ENCODE data around the gene RIN2. TPM values are rescaled to one million over a fixed set of nuclear protein-coding genes. Genes with fewer than 3 reads are reported as not detected.
A peak's percentile ranks its signal among the peaks of the same experiment; 100 is the strongest.

RIN2 gene
- total RNA-seq (2014; rRNA removed; shearing (Covaris generic)), result 56.6 and 59.6 TPM in 2 replicates

- no peak for DNase-seq (ENCODE audit: low read depth)
Observed at GRCh38 chr20:19758133-19758500, at the start of gene RIN2. Gene RIN2 (plus strand): TSS chr20:19758258. CDS start chr20:19889602, 131,344 bp downstream.

GRCh38 chr20:19709635-19710335 is 48.3 kb upstream of the RIN2 start:
- no peak for DNase-seq (ENCODE audit: low read depth)

- no peak for DNase-seq (ENCODE audit: low read depth)
Observed at GRCh38 chr20:19710336-19711120, 47.5 kb upstream of the RIN2 start.

- no peak for DNase-seq (ENCODE audit: low read depth)
Observed at GRCh38 chr20:19711126-19711525, 46.9 kb upstream of the RIN2 start.

GRCh38 chr20:19712721-19713260 is 45.3 kb upstream of the RIN2 start:
- DNase-seq (ENCODE audit: low read depth), result peak; percentile 20

- no peak for DNase-seq (ENCODE audit: low read depth)
Observed at GRCh38 chr20:19713822-19714578, 44.1 kb upstream of the RIN2 start.

GRCh38 chr20:19714579-19714840 is 43.5 kb upstream of the RIN2 start:
- DNase-seq (ENCODE audit: low read depth), result no peak

GRCh38 chr20:19715986-19716385 is 42.1 kb upstream of the RIN2 start:
- no peak for DNase-seq (ENCODE audit: low read depth)

- no peak for DNase-seq (ENCODE audit: low read depth)
Observed at GRCh38 chr20:19718880-19719279, 39.2 kb upstream of the RIN2 start.

- no peak for DNase-seq (ENCODE audit: low read depth)
Observed at GRCh38 chr20:19720991-19721390, 37.1 kb upstream of the RIN2 start.

- DNase-seq (ENCODE audit: low read depth), result no peak
Observed at GRCh38 chr20:19723051-19723450, 35.0 kb upstream of the RIN2 start.

GRCh38 chr20:19723813-19724430 is 34.1 kb upstream of the RIN2 start:
- DNase-seq (ENCODE audit: low read depth), result no peak

- DNase-seq (ENCODE audit: low read depth), result no peak
Observed at GRCh38 chr20:19725373-19725772, 32.7 kb upstream of the RIN2 start.

GRCh38 chr20:19725814-19726525 is 32.1 kb upstream of the RIN2 start:
- peak; percentile 48 for DNase-seq (ENCODE audit: low read depth)

GRCh38 chr20:19727251-19727847 is 30.7 kb upstream of the RIN2 start:
- no peak for DNase-seq (ENCODE audit: low read depth)

- no peak for DNase-seq (ENCODE audit: low read depth)
Observed at GRCh38 chr20:19729672-19730071, 28.4 kb upstream of the RIN2 start.

GRCh38 chr20:19730706-19731105 is 27.4 kb upstream of the RIN2 start:
- DNase-seq (ENCODE audit: low read depth), result no peak

- DNase-seq (ENCODE audit: low read depth), result no peak
Observed at GRCh38 chr20:19734811-19735210, 23.2 kb upstream of the RIN2 start.

GRCh38 chr20:19735446-19735845 is 22.6 kb upstream of the RIN2 start:
- peak; percentile 94 for DNase-seq (ENCODE audit: low read depth)

- peak; percentile 46 for DNase-seq (ENCODE audit: low read depth)
Observed at GRCh38 chr20:19737025-19737424, 21.0 kb upstream of the RIN2 start.

- peak; percentile 22 for DNase-seq (ENCODE audit: low read depth)
Observed at GRCh38 chr20:19738951-19739350, 19.1 kb upstream of the RIN2 start.
